Measurements from ENCODE around the gene MYCL.
"Not testable (repeated sequence)": the region's sequence is repeated elsewhere in the genome, so short reads cannot be mapped to it uniquely, and the experiment has no call there.

DNA sequence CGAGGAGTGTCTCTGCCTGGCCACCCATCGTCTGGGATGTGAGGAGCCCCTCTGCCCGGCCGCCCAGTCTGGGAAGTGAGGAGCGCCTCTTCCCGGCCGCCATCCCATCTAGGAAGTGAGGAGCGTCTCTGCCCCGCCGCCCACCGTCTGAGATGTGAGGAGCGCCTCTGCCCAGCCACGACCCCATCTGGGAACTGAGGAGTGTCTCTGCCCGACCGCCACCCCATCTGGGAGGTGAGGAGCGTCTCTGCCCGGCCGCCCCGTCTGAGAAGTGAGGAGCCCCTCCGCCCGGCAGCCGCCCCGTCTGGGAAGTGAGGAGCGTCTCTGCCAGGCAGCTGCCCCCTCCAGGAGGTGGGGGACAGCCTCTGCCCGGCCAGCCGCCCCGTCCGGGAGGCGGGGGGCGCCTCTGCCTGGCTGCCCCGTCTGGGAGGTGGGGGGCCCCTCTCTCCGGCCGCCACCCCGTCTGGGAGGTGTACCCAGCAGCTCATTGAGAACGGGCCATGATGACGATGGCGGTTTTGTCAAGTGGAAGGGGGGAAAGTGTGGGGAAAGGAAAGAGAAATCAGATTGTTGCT lies 32.1 kb downstream of the MYCL start:
- TF ChIP-seq, protein P1, sequence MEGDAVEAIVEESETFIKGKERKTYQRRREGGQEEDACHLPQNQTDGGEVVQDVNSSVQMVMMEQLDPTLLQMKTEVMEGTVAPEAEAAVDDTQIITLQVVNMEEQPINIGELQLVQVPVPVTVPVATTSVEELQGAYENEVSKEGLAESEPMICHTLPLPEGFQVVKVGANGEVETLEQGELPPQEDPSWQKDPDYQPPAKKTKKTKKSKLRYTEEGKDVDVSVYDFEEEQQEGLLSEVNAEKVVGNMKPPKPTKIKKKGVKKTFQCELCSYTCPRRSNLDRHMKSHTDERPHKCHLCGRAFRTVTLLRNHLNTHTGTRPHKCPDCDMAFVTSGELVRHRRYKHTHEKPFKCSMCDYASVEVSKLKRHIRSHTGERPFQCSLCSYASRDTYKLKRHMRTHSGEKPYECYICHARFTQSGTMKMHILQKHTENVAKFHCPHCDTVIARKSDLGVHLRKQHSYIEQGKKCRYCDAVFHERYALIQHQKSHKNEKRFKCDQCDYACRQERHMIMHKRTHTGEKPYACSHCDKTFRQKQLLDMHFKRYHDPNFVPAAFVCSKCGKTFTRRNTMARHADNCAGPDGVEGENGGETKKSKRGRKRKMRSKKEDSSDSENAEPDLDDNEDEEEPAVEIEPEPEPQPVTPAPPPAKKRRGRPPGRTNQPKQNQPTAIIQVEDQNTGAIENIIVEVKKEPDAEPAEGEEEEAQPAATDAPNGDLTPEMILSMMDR (IDR thresholded peaks at IDR 0.05; ENCODE audit: borderline replicate concordance, extremely low read depth, low read length, poor library complexity, severe bottlenecking), result not testable (repeated sequence)
- TF ChIP-seq EZH2 (IDR thresholded peaks at IDR 0.05; ENCODE audit: borderline replicate concordance, low read depth, low read length, severe bottlenecking), result not testable (repeated sequence)

Measured in DND-41 (cell line).